ENCODE results near the gene FGF22.

Gene FGF22

GRCh38 chr19:608155-609003, 31.3 kb upstream of the FGF22 start:
- TF ChIP-seq CTCF (IDR thresholded peaks at IDR 0.05), result no peak
- Histone ChIP-seq H3K27ac (no peak overlapping the region), H3K4me3 (no peak overlapping the region)
- no peak for DNase-seq (ENCODE audit: low spot score)

- DNase-seq (ENCODE audit: low spot score), result no peak
- peak overlapping the region in 1 of 2 donors; percentile 32 for H3K27ac ChIP-seq
- TF ChIP-seq CTCF (IDR thresholded peaks at IDR 0.05), result no peak
- no peak overlapping the region for H3K4me3 ChIP-seq
Observed at GRCh38 chr19:609004-609346, 30.7 kb upstream of the FGF22 start.

GRCh38 chr19:610071-610800, 29.4 kb upstream of the FGF22 start:
- TF ChIP-seq CTCF (IDR thresholded peaks at IDR 0.05), result no peak
- Histone ChIP-seq H3K27ac (peak overlapping the region in 1 of 2 donors; percentile 54), H3K4me3 (peak overlapping the region; percentile 48)
- no peak for DNase-seq (ENCODE audit: low spot score)

- TF ChIP-seq CTCF (IDR thresholded peaks at IDR 0.05), result no peak
- no peak for DNase-seq (ENCODE audit: low spot score)
- Histone ChIP-seq H3K27ac (peak overlapping the region in 1 of 2 donors; percentile 54), H3K4me3 (peak overlapping the region; percentile 48)
Observed at GRCh38 chr19:610801-611480, 28.7 kb upstream of the FGF22 start.

GRCh38 chr19:611481-611868, 28.2 kb upstream of the FGF22 start:
- no peak overlapping the region for H3K4me3 ChIP-seq
- no peak for DNase-seq (ENCODE audit: low spot score)
- H3K27ac ChIP-seq, result peak overlapping the region in 1 of 2 donors; percentile 54
- TF ChIP-seq CTCF (IDR thresholded peaks at IDR 0.05), result no peak

GRCh38 chr19:612941-613340, 26.7 kb upstream of the FGF22 start:
- H3K27ac ChIP-seq, result no peak overlapping the region
- no peak for DNase-seq (ENCODE audit: low spot score)
- H3K4me3 ChIP-seq, result no peak overlapping the region
- TF ChIP-seq CTCF (IDR thresholded peaks at IDR 0.05), result no peak

Data from coronary artery (tissue), 2 donors.